GM06990 (cell line): Measurements from ENCODE around the gene KIF21A.

Experiments used
- DNase-seq: peaks from one replicate; pipeline ENCODE4 v3.0.0-alpha.2; 2011; ENCODE audit not compliant: insufficient read length; ENCODE audit errors: extremely low read depth
- H3K27me3 ChIP-seq: replicated peaks from 2 replicates; pipeline ENCODE4 v1.6.0; 2011; ENCODE audit warnings: low read length; ENCODE audit not compliant: control insufficient read depth, insufficient read depth
- H3K36me3 ChIP-seq: 2 replicates; pipeline ENCODE4 v1.5.1; 2011; ENCODE audit warnings: low read length; ENCODE audit not compliant: control insufficient read depth, insufficient read depth
- H3K4me3 ChIP-seq: replicated peaks from 2 replicates; pipeline ENCODE4 v1.5.1; 2011; ENCODE audit warnings: low read depth, mild to moderate bottlenecking, control low read depth, low read length
- CTCF ChIP-seq: IDR thresholded peaks from 2 replicates; pipeline ENCODE4 v1.5.1; 2011; ENCODE audit warnings: low read length, control low read depth, mild to moderate bottlenecking, inconsistent platforms; ENCODE audit not compliant: insufficient read depth, poor library complexity, severe bottlenecking

Gene KIF21A

GRCh38 chr12:39419471-39419870 is 23.4 kb downstream of the KIF21A start:
- Histone ChIP-seq H3K4me3 (no peak overlapping the region), H3K27me3 (no peaks in the 10 kb centered on the region), H3K36me3 (no peaks in the 10 kb centered on the region; the same call in 1 of the 2 replicates)
- no peak for DNase-seq
- no peak for TF ChIP-seq CTCF

GRCh38 chr12:39417916-39418315 is 25.0 kb downstream of the KIF21A start:
- no peak for DNase-seq
- TF ChIP-seq CTCF, result no peak
- no peaks in the 10 kb centered on the region; the same call in 1 of the 2 replicates for H3K36me3 ChIP-seq
- no peak overlapping the region for H3K4me3 ChIP-seq
- H3K27me3 ChIP-seq, result no peaks in the 10 kb centered on the region

GRCh38 chr12:39413836-39414771 is 28.8 kb downstream of the KIF21A start:
- no peak for DNase-seq
- TF ChIP-seq CTCF, result no peak
- Histone ChIP-seq H3K4me3 (no peak overlapping the region), H3K36me3 (no peaks in the 10 kb centered on the region; the same call in none of the 2 replicates), H3K27me3 (no peaks in the 10 kb centered on the region)

- Histone ChIP-seq H3K27me3 (no peaks in the 10 kb centered on the region), H3K36me3 (no peaks in the 10 kb centered on the region; the same call in 1 of the 2 replicates), H3K4me3 (no peak overlapping the region)
- no peak for DNase-seq
- TF ChIP-seq CTCF, result no peak
Observed at GRCh38 chr12:39412210-39412609, 30.7 kb downstream of the KIF21A start.

- Histone ChIP-seq H3K27me3 (no peaks in the 10 kb centered on the region), H3K4me3 (no peak overlapping the region), H3K36me3 (no peaks in the 10 kb centered on the region)
- TF ChIP-seq CTCF, result no peak
- DNase-seq, result no peak
Observed at GRCh38 chr12:39406262-39406661, 36.7 kb downstream of the KIF21A start.
